GM18520 (cell line): ENCODE measurements around the gene VSIG10L2.

Experiments used
- ATAC-seq: cut with Tn5 transposase; IDR thresholded peaks from one replicate; pipeline ENCODE4 v1.9.1; 2021; ENCODE audit not compliant: unreplicated experiment

VSIG10L2 gene

GRCh38 chr11:125999234-125999880 lies 53.5 kb downstream of the VSIG10L2 start:
- ATAC-seq: no peak

- ATAC-seq: no peak
Observed at GRCh38 chr11:126002181-126002580, 56.3 kb downstream of the VSIG10L2 start.
